Chondrocyte (in vitro differentiated cells): ENCODE data around the gene IFNL4. TPM values are rescaled to one million over a fixed set of nuclear protein-coding genes. Genes with fewer than 3 reads are reported as not detected.
"Not testable (repeated sequence)": the region's sequence is repeated elsewhere in the genome, so short reads cannot be mapped to it uniquely, and the experiment has no call there.

Experiments
- DNase-seq: peaks from one replicate; pipeline ENCODE4 v3.0.0; 2021; ENCODE audit warnings: mixed read lengths, low spot score
- H3K27ac Mint-ChIP-seq: one replicate; pipeline ENCODE4 v1.8.0; 2021; ENCODE audit warnings: mild to moderate bottlenecking, moderate library complexity, mixed read lengths; ENCODE audit not compliant: unreplicated experiment
- H3K27me3 Mint-ChIP-seq: 2 replicates; pipeline ENCODE4 v1.8.0; 2021; ENCODE audit warnings: low read depth, mixed read lengths
- H3K36me3 Mint-ChIP-seq: 2 replicates; pipeline ENCODE4 v1.8.0; 2021; ENCODE audit warnings: low read depth, mixed read lengths
- H3K4me1 Mint-ChIP-seq: 2 replicates; pipeline ENCODE4 v1.8.0; 2021; ENCODE audit warnings: low read depth, mild to moderate bottlenecking, mixed read lengths
- H3K4me3 Mint-ChIP-seq: one replicate; pipeline ENCODE4 v1.8.0; 2021; ENCODE audit warnings: mild to moderate bottlenecking, moderate library complexity, mixed read lengths; ENCODE audit not compliant: unreplicated experiment
- H3K9me3 Mint-ChIP-seq: 2 replicates; pipeline ENCODE4 v1.8.0; 2021; ENCODE audit warnings: low read depth, mixed read lengths
- CTCF ChIP-seq: fragments of 200-600 bp; sonication (generic); IDR thresholded peaks from 2 replicates; pipeline ENCODE4 v1.5.0; 2021; ENCODE audit warnings: antibody characterized with exemption, mild to moderate bottlenecking, moderate library complexity
- total RNA-seq: library from RNA; stranded (reverse); gene quantifications from 3 replicates; pipeline ENCODE4 v1.2.1, GENCODE V29; 2021

The IFNL4 gene
- total RNA-seq, 1 donor from 2014 or later, result not detected

DNA sequence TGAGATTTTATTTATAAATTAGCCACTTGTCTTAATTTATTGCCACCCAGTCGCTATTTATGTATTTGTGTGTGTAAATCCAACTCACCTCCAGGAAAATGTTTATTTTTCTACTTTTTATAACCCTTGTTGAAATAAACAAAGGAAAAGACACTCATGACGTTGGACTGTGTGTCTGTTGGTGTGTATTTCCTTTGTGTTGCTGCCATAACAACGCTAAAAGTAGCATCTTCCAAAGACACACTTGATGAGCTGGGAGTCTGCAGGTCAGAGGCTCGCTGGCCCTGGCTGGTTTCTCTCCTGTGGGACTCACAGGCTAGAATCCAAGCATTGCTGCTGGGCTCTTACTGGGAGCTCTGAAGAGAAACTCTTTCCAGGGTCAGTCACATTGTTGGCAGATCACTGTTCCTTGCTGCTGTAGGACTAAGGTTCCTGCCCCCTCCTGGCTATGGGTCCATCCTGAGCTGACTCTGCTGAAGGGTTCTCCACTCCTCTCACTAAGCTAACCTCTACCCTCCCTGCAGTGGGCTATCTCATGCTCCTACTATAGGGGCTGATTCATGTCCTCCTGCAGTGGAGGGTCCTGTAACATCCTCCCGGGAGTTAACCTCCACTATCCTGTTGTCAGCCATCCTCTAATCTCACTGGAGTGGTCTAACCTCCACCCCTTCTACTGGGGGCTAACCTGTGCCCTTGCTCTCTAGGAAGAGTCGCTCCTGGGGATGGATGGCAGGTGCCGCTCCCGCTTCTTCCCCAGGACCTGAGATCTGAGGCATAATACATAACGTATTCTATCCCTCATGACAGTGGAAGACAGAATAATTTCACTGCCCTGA, 21.6 kb upstream of the IFNL4 start:
- Mint-ChIP-seq H3K4me3 (no peak overlapping the region), H3K9me3 (no peaks in the 10 kb centered on the region), H3K27ac (no peak overlapping the region), H3K36me3 (no peaks in the 10 kb centered on the region), H3K4me1 (no peaks in the 10 kb centered on the region), H3K27me3 (peaks cover 44% of the 10 kb centered on the region)
- no peak for DNase-seq
- TF ChIP-seq CTCF, result no peak

- H3K4me1 Mint-ChIP-seq, H3K4me3 Mint-ChIP-seq, DNase-seq, H3K27ac Mint-ChIP-seq, H3K36me3 Mint-ChIP-seq, H3K9me3 Mint-ChIP-seq: not testable (repeated sequence)
- peaks cover 49% of the 10 kb centered on the region for H3K27me3 Mint-ChIP-seq
Observed at GRCh38 chr19:39269369-39269768, 20.7 kb upstream of the IFNL4 start.

DNA sequence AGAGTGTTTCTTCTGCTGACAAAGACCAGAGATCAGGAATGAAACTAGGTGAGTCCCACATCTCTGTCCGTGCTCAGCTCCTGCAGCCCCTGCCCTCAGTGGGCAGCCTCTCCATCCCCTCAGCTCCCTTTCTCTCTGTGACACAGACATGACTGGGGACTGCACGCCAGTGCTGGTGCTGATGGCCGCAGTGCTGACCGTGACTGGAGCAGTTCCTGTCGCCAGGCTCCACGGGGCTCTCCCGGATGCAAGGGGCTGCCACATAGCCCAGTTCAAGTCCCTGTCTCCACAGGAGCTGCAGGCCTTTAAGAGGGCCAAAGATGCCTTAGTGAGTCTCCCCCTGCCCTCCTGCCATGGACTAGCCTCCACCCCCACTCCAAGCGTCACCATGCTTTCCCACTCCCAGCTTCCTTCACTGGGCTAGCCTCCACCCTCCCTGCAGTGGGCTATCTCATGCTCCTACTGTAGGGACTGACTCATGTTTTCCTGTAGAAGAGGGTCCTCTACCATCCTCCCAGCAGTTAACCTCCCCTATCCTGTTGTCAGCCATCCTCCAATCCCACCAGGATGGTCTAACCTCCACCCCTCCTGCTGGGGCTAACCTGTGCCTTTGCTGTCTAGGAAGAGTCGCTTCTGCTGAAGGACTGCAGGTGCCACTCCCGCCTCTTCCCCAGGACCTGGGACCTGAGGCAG, 20.0 kb upstream of the IFNL4 start:
- not testable (repeated sequence) for H3K9me3 Mint-ChIP-seq, H3K4me3 Mint-ChIP-seq, H3K36me3 Mint-ChIP-seq, H3K4me1 Mint-ChIP-seq, H3K27ac Mint-ChIP-seq, DNase-seq
- H3K27me3 Mint-ChIP-seq, result peaks cover 54% of the 10 kb centered on the region

- not testable (repeated sequence) for H3K27ac Mint-ChIP-seq, H3K36me3 Mint-ChIP-seq, H3K9me3 Mint-ChIP-seq, DNase-seq, H3K4me1 Mint-ChIP-seq, H3K4me3 Mint-ChIP-seq
- H3K27me3 Mint-ChIP-seq, result peaks cover 59% of the 10 kb centered on the region
Observed at GRCh38 chr19:39268085-39268484, 19.4 kb upstream of the IFNL4 start, which contains the start of gene IFNL2. Gene IFNL2 (plus strand): TSS chr19:39268396. CDS start chr19:39268569, 173 bp downstream.

- no peaks in the 10 kb centered on the region for H3K9me3 Mint-ChIP-seq
- no peak for TF ChIP-seq CTCF
- H3K27ac Mint-ChIP-seq, result no peak overlapping the region
- peaks cover 56% of the 10 kb centered on the region for H3K27me3 Mint-ChIP-seq
- H3K4me1 Mint-ChIP-seq, result no peaks in the 10 kb centered on the region
- DNase-seq, result no peak
- no peak overlapping the region for H3K4me3 Mint-ChIP-seq
- no peaks in the 10 kb centered on the region for H3K36me3 Mint-ChIP-seq
Observed at GRCh38 chr19:39265321-39265916, 16.8 kb upstream of the IFNL4 start.

GRCh38 chr19:39264306-39265290, 15.9 kb upstream of the IFNL4 start:
- Mint-ChIP-seq H3K27ac (no peak overlapping the region), H3K36me3 (no peaks in the 10 kb centered on the region), H3K4me3 (peak overlapping the region; percentile 6), H3K4me1 (no peaks in the 10 kb centered on the region), H3K27me3 (peaks cover 49% of the 10 kb centered on the region), H3K9me3 (no peaks in the 10 kb centered on the region)
- DNase-seq, result no peak
- TF ChIP-seq CTCF, result no peak
